Measurements from ENCODE around the gene GABPB1.
"Not testable (repeated sequence)": the region's sequence is repeated elsewhere in the genome, so short reads cannot be mapped to it uniquely, and the experiment has no call there.

GABPB1 gene

DNA sequence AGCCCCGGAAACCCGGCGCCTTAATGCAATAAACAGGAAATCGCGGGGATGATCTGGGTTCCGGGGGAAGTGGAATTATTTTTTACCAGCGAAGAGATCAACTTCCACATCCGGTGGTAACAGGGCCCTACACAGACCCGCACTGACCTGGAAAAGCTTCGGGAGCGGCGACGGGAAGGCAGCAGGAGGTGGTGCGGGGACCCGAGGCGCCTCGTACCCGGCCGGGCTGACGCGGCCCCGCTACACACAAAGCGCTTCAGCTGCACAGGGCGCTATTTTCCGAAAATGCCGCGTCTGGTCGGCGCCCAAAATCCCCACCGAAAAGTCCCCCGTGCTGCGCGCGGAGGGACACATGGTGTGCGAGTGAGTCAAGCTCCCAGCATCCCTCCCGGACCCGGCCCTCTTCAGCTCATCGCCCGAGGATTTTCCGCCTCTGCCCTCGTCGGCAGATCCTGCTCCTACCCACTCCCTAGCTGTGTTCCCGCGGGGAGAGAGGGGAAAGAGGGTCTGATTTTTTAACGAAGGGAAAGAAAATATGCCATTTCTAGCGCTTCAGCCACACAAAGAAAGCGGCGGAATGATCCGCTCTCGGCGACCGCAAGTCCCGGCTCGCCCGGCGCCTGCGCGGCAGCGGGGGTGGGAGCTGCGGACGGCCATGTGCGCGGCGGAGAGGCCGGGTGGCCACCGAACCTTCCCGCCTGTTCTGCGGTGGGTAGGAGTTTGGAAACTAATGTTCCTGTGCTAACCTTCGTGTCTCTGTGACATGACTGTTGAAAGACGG lies at the start of gene GABPB1:
Gene GABPB1 (minus strand): TSS at position 361 of the 781 bp plus-strand sequence. CDS start 45,400 bp downstream, outside the sequence.
- peak; percentile 89 to 91 for DNase-seq (ENCODE audit: low read depth in 2 of 2)

DNA sequence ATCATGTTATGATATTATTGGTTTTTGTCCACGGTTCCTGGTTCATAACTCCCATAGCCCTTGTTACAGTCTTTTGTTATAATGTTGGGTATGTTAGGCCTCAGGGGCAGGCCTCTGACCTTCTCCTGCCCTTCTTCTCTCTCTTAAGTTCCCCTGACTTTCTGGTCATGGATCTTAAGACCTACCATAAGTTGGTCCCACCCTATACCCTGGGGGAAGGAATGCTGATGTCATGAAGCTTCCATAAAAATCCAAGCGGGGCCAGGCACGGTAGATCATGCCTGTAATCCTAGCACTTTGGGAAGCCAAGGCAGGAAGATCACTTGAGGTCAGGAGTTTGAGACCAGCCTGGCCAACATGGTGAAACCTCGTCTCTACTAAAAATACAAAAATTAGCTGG lies 36.6 kb upstream of the GABPB1 start:
- DNase-seq (ENCODE audit: low read depth in 2 of 2): not testable (repeated sequence)

DNA sequence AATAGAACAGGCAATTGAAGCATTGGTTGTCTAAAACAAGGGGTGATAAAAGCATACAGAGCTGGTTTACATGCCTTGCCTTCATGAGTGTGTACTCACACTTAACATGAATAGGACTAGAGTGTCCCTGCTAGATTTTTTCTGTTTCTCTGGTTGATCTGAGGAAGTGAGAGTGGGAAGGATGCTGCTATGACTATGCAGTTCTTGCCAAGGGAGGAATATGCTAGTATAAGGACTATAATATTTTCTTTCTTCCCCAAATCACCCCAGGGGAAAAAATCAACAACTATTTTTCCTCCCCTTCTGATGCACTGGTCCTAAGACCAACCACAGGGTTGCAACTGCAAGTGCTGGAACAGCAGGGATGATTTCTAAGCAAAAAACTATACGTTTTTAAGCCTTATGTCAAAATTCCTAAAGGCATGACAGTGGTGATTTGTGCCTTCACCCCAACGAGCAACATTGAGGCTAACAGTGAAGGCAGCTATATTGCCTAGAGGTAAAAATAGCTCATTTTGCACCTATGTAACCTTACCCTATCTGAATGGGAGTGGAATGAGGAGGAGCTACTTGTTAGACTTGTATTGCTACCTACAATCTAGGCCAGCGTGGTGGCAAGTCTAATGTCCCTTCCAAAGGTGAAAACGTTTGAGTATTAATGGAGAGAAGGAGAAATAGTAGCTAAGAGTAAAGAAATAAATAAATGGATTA lies 35.7 kb upstream of the GABPB1 start:
- no peak for DNase-seq (ENCODE audit: low read depth in 2 of 2)

DNA sequence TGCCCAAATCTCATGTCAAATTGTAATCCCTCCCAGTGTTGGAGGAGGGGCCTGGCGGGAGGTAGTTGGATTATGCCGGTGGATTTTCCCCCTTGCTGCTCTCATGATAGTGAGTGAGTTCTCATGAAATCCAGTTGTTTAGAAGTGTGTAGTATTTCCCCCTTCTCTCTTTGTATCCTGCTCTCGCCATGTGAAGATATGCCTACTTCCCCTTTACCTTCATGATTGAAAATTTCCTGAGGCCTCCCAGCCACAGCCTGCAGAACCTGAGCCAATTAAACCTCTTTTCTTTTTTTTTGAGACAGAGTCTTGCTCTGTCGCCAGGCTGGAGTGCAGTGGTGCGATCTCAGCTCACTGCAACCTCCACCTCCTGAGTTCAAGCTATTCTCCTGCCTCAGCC lies 27.4 kb upstream of the GABPB1 start:
- DNase-seq (ENCODE audit: low read depth in 2 of 2): not testable (repeated sequence)

DNA sequence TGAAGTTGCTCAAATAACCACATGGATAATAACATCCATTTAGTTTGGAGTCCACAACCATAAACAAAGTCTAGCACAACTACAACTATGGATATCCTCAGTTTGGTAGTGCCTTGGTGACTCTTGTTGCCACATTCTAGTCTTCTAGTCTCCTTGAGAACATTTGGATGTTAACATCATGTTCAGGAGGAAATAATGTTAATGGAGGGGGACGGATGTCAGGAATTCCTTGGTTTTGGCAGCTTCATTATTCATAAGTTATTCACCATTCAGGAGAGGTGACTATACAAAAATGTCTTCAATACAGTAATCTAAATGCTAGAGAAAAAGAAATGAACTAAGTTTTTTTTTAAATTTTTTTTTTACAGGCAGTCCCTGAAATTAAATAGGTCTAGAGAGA lies 26.4 kb upstream of the GABPB1 start:
- DNase-seq (ENCODE audit: low read depth in 2 of 2): no peak

DNA sequence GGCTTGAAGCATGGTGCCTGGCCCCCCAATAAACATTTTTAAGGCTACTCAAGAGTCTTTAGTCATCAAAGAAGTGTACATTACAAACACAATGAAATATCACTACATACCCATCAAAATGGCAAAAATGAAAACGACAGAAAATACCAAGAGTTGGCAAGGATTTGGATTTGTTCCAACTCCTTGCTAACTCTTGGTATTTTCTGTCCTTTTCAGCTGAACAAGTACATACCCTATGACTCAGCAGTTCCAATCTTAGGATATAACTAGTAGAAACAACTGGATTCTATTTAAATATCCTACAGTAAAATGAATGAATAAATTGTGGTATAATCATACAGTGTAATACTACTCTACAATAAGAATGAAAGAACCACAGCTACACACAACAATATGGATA lies 25.1 kb upstream of the GABPB1 start:
- no peak for DNase-seq (ENCODE audit: low read depth in 2 of 2)

- DNase-seq (ENCODE audit: low read depth in 2 of 2): not testable (repeated sequence)
Observed at GRCh38 chr15:50379413-50379812, 24.4 kb upstream of the GABPB1 start.

DNA sequence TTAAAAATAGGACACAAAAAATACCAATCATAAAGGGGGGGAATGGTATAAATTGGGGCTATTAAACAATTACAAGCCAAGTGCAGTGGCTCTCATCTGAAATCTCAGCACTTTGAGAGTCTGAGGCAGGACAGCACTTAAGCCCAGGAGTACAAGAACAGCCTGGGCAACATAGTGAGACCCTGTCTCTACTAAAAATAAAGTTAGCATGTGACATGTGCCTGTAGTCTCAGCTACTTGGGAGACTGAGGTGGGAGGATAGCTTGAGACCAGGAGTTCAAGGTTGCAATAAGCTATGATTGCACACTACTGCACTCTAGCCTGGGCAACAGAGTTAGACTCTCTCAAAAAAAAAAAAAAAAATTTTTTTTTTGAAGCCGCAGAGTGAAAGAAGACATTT lies 23.8 kb upstream of the GABPB1 start:
- no peak for DNase-seq (ENCODE audit: low read depth in 2 of 2)

GRCh38 chr15:50377867-50378751 lies 23.1 kb upstream of the GABPB1 start:
- no peak for DNase-seq (ENCODE audit: low read depth in 2 of 2)

GRCh38 chr15:50369564-50369963 lies 14.6 kb upstream of the GABPB1 start:
- not testable (repeated sequence) for DNase-seq (ENCODE audit: low read depth in 2 of 2)

DNA sequence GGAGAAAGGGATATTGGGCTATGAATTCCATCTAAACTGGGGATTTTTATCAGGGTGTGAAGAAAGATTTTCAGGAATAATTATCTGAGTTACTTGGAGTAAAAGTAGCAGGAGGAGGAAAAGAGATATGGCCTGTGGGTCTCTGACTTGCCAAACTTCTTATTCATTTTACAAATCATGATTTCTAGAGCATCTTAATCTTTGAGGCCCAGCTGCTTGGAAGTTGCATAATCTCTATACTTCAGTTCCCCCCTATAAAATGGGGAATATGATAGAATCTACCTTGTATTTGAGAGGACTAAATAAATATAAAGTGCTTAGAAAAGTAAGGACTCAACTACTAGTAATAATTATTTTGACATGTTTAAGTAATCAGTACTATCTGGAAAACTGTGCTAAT lies 11.0 kb upstream of the GABPB1 start:
- DNase-seq (ENCODE audit: low read depth in 2 of 2): no peak

DNA sequence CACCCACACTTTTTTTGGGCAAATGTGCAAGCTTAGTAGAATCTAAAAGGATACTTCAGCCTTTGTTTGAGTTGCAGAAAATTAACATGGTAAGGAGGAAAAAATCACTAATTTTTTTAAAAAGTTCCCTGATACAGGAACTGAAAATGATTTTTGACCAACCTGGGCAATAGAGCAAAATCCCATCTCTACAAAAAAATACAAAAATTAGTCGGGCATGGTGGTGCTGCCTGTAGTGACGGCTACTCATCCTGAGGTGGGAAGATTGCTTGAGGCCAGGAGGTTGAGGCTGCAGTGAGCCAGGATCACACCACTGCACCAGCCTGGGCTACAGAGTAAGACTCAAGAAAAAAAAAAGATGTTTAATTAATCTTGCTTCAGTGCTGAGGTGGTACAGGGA lies 10.6 kb upstream of the GABPB1 start:
- no peak for DNase-seq (ENCODE audit: low read depth in 2 of 2)

- DNase-seq (ENCODE audit: low read depth in 2 of 2): no peak
Observed at GRCh38 chr15:50363612-50364011, 8.6 kb upstream of the GABPB1 start.

GRCh38 chr15:50361756-50362155 lies 6.8 kb upstream of the GABPB1 start:
- DNase-seq (ENCODE audit: low read depth in 2 of 2): no peak

DNA sequence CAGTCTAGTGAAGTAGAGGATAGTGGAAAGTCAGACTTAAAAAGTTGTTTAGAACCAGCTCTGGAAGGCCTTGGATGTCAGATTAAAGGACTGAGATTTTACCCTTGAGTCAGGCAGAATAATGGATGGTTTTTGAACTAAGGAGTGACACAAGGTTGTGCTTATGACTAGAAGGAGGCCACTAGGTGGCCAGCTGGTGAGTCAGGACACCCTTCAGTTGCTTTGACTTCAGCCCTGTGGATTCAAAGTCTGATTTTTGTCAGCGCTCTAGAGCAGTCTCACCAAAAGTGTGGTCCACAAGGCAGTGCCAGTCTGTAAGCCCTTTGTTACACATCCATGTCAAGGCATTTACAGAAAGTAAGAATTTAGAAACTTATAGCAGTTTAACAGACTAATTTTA lies 3.8 kb upstream of the GABPB1 start:
- no peak for DNase-seq (ENCODE audit: low read depth in 2 of 2)

DNA sequence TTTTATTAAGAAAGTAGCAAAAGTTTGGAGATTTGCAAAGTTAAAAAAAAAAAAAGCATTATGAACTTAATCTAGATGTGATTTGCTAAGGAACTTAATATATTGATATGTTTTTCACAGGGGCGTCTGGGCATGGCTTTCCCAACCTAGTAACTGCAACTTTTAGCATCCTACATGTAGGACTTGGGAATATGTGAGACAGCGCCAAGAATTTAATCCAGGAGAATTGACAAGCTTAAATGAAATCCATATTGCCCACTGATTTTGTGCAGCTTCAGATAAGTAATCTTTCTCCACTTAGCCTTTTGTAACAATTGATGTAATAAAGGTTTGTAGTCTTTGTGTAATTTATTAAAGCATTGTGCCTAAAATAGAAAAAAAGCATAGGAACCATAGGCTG lies 982 bp upstream of the GABPB1 start:
- DNase-seq (ENCODE audit: low read depth in 2 of 2): no peak

DNA sequence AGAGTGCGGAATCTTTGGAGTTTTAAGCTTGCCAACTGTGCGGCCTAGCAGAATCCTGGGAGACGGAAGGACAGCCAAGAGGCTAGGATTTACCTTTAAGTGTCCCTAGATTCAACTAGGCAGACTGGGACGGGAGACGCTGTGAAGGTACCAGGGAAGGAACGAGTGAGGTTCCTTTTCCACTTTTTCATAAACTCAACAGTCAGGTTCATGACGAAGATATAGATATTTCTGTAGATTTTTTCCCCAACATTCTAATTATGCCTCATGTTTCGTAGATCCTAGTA lies 564 bp upstream of the GABPB1 start:
- no peak for DNase-seq (ENCODE audit: low read depth in 2 of 2)

DNA sequence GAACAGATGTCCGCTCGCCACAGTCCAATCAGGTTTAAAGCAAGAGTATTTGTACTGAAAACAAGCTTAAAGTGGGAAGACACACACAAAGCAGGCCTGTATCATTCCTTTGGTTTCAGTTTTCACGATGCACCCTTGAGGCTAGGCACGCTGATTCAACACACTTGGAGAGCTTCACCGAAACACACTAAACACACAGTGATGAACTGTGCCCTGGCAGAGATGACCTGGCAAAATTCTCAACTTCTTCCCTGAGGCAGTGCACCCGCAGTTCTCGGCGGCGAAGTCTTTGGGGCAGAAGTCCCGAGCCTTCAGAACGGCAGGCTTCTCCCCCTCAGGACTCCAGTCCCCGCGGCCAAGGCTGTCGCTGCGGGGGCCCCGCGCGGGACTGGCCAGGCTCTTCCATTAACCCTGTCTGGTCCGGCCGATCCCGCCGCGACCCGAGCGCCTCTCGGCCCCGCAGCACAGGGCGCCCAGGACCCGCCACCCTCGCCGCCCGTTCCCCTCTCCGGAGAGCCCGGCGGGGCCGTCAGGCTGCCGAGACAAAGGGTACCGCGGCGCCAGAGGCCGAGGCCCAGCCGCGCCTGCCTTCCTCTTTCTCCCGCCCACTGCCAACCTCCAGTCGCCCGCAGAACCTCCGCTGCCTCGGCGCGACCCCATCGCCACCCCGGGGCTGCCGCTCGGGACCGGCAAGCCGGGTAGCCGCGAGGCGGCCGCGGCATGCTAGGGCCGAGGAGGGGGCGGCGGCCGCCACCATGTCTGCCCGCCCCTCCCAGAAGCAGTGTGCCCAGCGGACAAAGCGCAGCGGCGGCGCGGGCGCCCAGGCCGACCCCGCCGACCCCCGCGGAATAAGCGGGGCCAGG lies 792 bp downstream of the GABPB1 start:
- peak; percentile 60 to 64 for DNase-seq (ENCODE audit: low read depth in 2 of 2)

DNA sequence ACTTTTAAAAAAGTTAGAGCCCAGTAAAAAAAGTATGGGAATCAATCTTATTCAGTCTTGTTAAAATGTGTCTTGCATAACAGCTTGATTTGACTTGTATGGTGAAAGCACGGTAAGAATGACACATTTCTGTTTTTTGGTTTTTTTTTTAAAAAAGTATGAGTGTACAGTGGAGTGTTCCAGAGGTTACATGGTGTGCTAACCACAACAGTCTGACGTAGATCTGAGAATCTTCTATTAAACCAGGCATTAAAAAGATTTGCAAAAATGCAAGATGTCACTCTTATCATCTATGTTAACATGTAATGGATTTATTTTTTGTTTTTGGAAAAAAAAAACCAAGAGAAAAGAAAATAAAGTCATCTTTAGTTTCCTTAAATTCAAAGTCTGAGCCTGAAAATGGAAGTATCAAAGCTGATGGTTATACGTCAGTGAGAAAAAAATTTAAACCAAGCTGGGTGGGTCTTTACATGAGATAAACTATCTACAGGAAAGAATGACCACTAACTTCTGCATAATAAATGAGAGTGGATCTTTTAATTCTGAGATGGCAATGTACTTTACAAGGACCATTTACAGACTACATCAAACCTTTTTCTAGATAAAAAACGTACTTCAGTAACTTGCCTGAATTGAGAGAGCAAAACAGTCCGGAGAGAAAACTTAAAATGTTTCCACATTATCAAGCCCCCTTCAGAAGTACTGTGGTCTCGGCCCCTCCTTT lies 1.6 kb downstream of the GABPB1 start:
- DNase-seq (ENCODE audit: low read depth in 2 of 2): peak; percentile 71 to 75

- DNase-seq (ENCODE audit: low read depth in 2 of 2): no peak
Observed at GRCh38 chr15:50350621-50351020, 4.4 kb downstream of the GABPB1 start.

- no peak for DNase-seq (ENCODE audit: low read depth in 2 of 2)
Observed at GRCh38 chr15:50345298-50345697, 9.7 kb downstream of the GABPB1 start.

All from fibroblast of skin of left biceps (primary cell).